K562 (cell line): ENCODE results near the gene BAIAP2. TPM values are rescaled to one million over a fixed set of nuclear protein-coding genes. Genes with fewer than 3 reads are reported as not detected.

ENCODE experiments used
- CBFA2T2 ChIP-seq: fragments of 450-650 bp; conservative IDR thresholded peaks from 2 replicates; pipeline ENCODE4 v1.6.1; 2017; ENCODE audit warnings: mild to moderate bottlenecking
- CBX2 ChIP-seq: fragments of 200-600 bp; sonication (generic); IDR thresholded peaks from one replicate; pipeline ENCODE4 v1.6.1; 2012; ENCODE audit warnings: mild to moderate bottlenecking, low read length, inconsistent platforms; ENCODE audit not compliant: insufficient read depth, poor library complexity, severe bottlenecking
- CHD2 ChIP-seq: IDR thresholded peaks from 2 replicates; pipeline ENCODE4 v1.6.1; 2011; ENCODE audit warnings: low read depth, low read length
- CREB5 ChIP-seq: fragments of 250-450 bp; sonication (Bioruptor Pico); IDR thresholded peaks from 2 replicates; pipeline ENCODE4 v1.5.0; 2020; ENCODE audit warnings: mild to moderate bottlenecking
- DNMT1 ChIP-seq: fragments of 450-650 bp; IDR thresholded peaks from 2 replicates; pipeline ENCODE4 v1.6.1; 2016; ENCODE audit warnings: antibody characterized with exemption, mild to moderate bottlenecking
- ELF1 ChIP-seq: fragments of 200-800 bp; sonication (Bioruptor generic); IDR thresholded peaks from 2 replicates; pipeline ENCODE4 v1.6.1; 2016; ENCODE audit warnings: missing genetic modification characterization, missing compliant biosample characterization
- FOXA3 ChIP-seq, 2 experiments: fragments of 450-650 bp in 1 of 2; sonication (generic) in 1 of 2; formaldehyde crosslinking; IDR thresholded peaks in 1 of 2; conservative IDR thresholded peaks in 1 of 2; 2 replicates each; pipeline versions ENCODE4 v1.4.0 to v1.8.0; 2020 to 2022; ENCODE audit warnings: mild to moderate bottlenecking in 2 of 2, missing genetic modification reagents in 1 of 2
- HLTF ChIP-seq: fragments of 450-650 bp; IDR thresholded peaks from 2 replicates; pipeline ENCODE4 v1.6.1; 2016
- PHF8 ChIP-seq: fragments of 200-600 bp; sonication (generic); IDR thresholded peaks from 2 replicates; pipeline ENCODE4 v1.6.1; 2012; ENCODE audit warnings: mixed run types, mild to moderate bottlenecking, inconsistent platforms, low read length, moderate library complexity, borderline replicate concordance
- SREBF1 ChIP-seq: fragments of 150-350 bp; IDR thresholded peaks from 2 replicates; pipeline ENCODE4 v1.6.1; 2014; ENCODE audit warnings: antibody characterized with exemption, low read depth, low read length, borderline replicate concordance
- TAL1 ChIP-seq: fragments of 450-650 bp; IDR thresholded peaks from 2 replicates; pipeline ENCODE4 v1.6.1; 2016; ENCODE audit warnings: mild to moderate bottlenecking
- ZFP30 ChIP-seq: fragments of 250-450 bp; sonication (Bioruptor Pico); IDR thresholded peaks from 2 replicates; pipeline ENCODE4 v1.8.0; 2022; ENCODE audit warnings: moderate library complexity, mild to moderate bottlenecking, inconsistent platforms, borderline replicate concordance
- ZNF174 ChIP-seq: fragments of 250-450 bp; sonication (Bioruptor Pico); IDR thresholded peaks from 2 replicates; pipeline ENCODE4 v1.4.0; 2020; ENCODE audit warnings: mild to moderate bottlenecking
- ZNF639 ChIP-seq, 2 experiments: fragments of 200-800 bp in 1 of 2; sonication (Bioruptor generic) in 1 of 2; sonication (generic) in 1 of 2; formaldehyde crosslinking in 1 of 2; IDR thresholded peaks in 1 of 2; conservative IDR thresholded peaks in 1 of 2; 2 replicates each; pipeline versions ENCODE4 v1.5.0 to v1.6.1; 2016 to 2020; ENCODE audit warnings: missing compliant biosample characterization in 1 of 2, missing genetic modification characterization in 1 of 2, missing genetic modification reagents in 1 of 2
- ZNF668 ChIP-seq: fragments of 250-450 bp; sonication (Bioruptor Pico); IDR thresholded peaks from 2 replicates; pipeline ENCODE4 v1.8.0; 2022; ENCODE audit warnings: mild to moderate bottlenecking, inconsistent platforms
- ZSCAN32 ChIP-seq: fragments of 450-650 bp; formaldehyde crosslinking; IDR thresholded peaks from 2 replicates; pipeline ENCODE4 v1.4.0; 2020; ENCODE audit warnings: mild to moderate bottlenecking, moderate library complexity
- polyA plus RNA-seq, 8 experiments: library from polyadenylated mRNA; depleted of rRNA in 4 of 8; stranded (reverse) in 5 of 8; unstranded in 3 of 8; fragments of >200 nt; fragmentation: Nextera tagmentation in 2 of 8; fragmentation: Illumina TruSeq in 1 of 8; extraction: Ambion mirVana in 2 of 8; extraction: Trizol in 1 of 8; gene quantifications; 2 replicates each; pipeline versions ENCODE4 v1.2.1 to v1.2.3, GENCODE V29; 2011 to 2014; ENCODE audit warnings: inconsistent platforms in 1 of 8, missing spikeins in 1 of 8
- total RNA-seq, 7 experiments: library from RNA; depleted of rRNA in 6 of 7; stranded (reverse); fragments of >200 nt in 6 of 7; fragmentation: Illumina TruSeq in 2 of 7; extraction: Trizol in 2 of 7; gene quantifications; 2 replicates each; pipeline versions ENCODE4 v1.2.1 to v1.2.3, GENCODE V29; 2011 to 2021; ENCODE audit warnings: low replicate concordance in 1 of 7
- TF ChIP-seq, protein P1 (sequence below), 3 experiments: IDR thresholded peaks in 2 of 3; conservative IDR thresholded peaks in 1 of 3; 2 replicates each; pipeline ENCODE4 v1.5.1; 2011 to 2012; ENCODE audit warnings: low read length in 3 of 3, mild to moderate bottlenecking in 3 of 3, control low read depth in 2 of 3, improper control_type of control experiment in 1 of 3, inconsistent platforms in 1 of 3, low read depth in 1 of 3, mixed read lengths in 1 of 3, moderate library complexity in 1 of 3; ENCODE audit not compliant: insufficient read depth in 2 of 3
- TF ChIP-seq, protein P2 (sequence below), 3 experiments: fragments of 200-800 bp in 1 of 3; fragments of 250-450 bp in 1 of 3; fragments of 450-650 bp in 1 of 3; sonication (Bioruptor Pico) in 1 of 3; sonication (Bioruptor generic) in 1 of 3; formaldehyde crosslinking in 1 of 3; IDR thresholded peaks; 2 replicates each; pipeline versions ENCODE4 v1.6.1 to v1.8.0; 2016 to 2022; ENCODE audit warnings: mild to moderate bottlenecking in 2 of 3, missing genetic modification characterization in 2 of 3, missing compliant biosample characterization in 1 of 3, moderate library complexity in 1 of 3

The BAIAP2 gene
- total and polyA plus RNA-seq, 9 of the 15 experiments (the other 6 are each of a cell fraction or from before 2014, with no cell fraction given), result 2.3 to 51.6 (median 18.4) TPM

- TF ChIP-seq PHF8 (peak; percentile 90; the same call in 1 of the 2 replicates), CBFA2T2 (no peak), ZSCAN32 (CRISPR knock-in tag) (no peak), ZNF174 (CRISPR knock-in tag) (no peak), SREBF1 (no peak), ZNF639 (CRISPR knock-in tag; conservative IDR thresholded peaks at IDR 0.05 in 1 of 2, IDR thresholded peaks at IDR 0.05 in 1 of 2) (peak in 1 of 2 experiments; percentile 41; a peak in 1 of 4 replicates), HLTF (no peak), CBX2 (no peak), ELF1 (tag) (no peak), CREB5 (no peak), CHD2 (0 out of 2 replicates have a peak, but pooled peaks have one; percentile 28), TAL1 (no peak), FOXA3 (CRISPR knock-in tag; conservative IDR thresholded peaks at IDR 0.05 in 1 of 2, IDR thresholded peaks at IDR 0.05 in 1 of 2) (no peak), DNMT1 (no peak), ZFP30 (CRISPR knock-in tag) (no peak), ZNF668 (0 out of 2 replicates have a peak, but pooled peaks have one; percentile 14)
- TF ChIP-seq, protein P1, sequence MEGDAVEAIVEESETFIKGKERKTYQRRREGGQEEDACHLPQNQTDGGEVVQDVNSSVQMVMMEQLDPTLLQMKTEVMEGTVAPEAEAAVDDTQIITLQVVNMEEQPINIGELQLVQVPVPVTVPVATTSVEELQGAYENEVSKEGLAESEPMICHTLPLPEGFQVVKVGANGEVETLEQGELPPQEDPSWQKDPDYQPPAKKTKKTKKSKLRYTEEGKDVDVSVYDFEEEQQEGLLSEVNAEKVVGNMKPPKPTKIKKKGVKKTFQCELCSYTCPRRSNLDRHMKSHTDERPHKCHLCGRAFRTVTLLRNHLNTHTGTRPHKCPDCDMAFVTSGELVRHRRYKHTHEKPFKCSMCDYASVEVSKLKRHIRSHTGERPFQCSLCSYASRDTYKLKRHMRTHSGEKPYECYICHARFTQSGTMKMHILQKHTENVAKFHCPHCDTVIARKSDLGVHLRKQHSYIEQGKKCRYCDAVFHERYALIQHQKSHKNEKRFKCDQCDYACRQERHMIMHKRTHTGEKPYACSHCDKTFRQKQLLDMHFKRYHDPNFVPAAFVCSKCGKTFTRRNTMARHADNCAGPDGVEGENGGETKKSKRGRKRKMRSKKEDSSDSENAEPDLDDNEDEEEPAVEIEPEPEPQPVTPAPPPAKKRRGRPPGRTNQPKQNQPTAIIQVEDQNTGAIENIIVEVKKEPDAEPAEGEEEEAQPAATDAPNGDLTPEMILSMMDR (IDR thresholded peaks at IDR 0.05 in 2 of 3, conservative IDR thresholded peaks at IDR 0.05 in 1 of 3; ENCODE audit: insufficient read depth in 2 of 3, low read depth in 1 of 3, low read length in 3 of 3), result peak; percentile 16 to 42 (median 39); a peak in 3 of 6 replicates
- TF ChIP-seq, protein P2, sequence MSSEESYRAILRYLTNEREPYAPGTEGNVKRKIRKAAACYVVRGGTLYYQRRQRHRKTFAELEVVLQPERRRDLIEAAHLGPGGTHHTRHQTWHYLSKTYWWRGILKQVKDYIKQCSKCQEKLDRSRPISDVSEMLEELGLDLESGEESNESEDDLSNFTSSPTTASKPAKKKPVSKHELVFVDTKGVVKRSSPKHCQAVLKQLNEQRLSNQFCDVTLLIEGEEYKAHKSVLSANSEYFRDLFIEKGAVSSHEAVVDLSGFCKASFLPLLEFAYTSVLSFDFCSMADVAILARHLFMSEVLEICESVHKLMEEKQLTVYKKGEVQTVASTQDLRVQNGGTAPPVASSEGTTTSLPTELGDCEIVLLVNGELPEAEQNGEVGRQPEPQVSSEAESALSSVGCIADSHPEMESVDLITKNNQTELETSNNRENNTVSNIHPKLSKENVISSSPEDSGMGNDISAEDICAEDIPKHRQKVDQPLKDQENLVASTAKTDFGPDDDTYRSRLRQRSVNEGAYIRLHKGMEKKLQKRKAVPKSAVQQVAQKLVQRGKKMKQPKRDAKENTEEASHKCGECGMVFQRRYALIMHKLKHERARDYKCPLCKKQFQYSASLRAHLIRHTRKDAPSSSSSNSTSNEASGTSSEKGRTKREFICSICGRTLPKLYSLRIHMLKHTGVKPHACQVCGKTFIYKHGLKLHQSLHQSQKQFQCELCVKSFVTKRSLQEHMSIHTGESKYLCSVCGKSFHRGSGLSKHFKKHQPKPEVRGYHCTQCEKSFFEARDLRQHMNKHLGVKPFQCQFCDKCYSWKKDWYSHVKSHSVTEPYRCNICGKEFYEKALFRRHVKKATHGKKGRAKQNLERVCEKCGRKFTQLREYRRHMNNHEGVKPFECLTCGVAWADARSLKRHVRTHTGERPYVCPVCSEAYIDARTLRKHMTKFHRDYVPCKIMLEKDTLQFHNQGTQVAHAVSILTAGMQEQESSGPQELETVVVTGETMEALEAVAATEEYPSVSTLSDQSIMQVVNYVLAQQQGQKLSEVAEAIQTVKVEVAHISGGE (CRISPR knock-in tag; IDR thresholded peaks at IDR 0.05), result peak in 1 of 3 experiments; percentile 46; a peak in 1 of 6 replicates
Measured at GRCh38 chr17:81034779-81035520, at the start of gene BAIAP2 (continued).
